Activated B cell treated with CpG ODN at 0.5 μM for 24 hours (primary cell): Measurements from ENCODE around the gene SPATA16. TPM values are rescaled to one million over a fixed set of nuclear protein-coding genes. Genes with fewer than 3 reads are reported as not detected.

Source experiments
- ATAC-seq: fragments of 200-7000 bp; cut with Tn5 transposase; one replicate; pipeline ENCODE4 v1.10.0; 2021; ENCODE audit warnings: low read depth, mild to moderate bottlenecking, moderate library complexity
- CTCF ChIA-PET: fragments of 350-600 bp; sonication (Branson Sonifier 250); formaldehyde crosslinking; loops from one replicate; lab custom pipeline; 2021; ENCODE audit warnings: antibody characterized with exemption; lab: Charles Lee
- POLR2A ChIA-PET: fragments of 350-600 bp; sonication (Branson Sonifier 250); formaldehyde crosslinking; loops from one replicate; lab custom pipeline; 2021; ENCODE audit warnings: antibody characterized with exemption; lab: Charles Lee
- DNase-seq: peaks from one replicate; pipeline ENCODE4 v3.0.0; 2022
- H3K27ac Mint-ChIP-seq: one replicate; pipeline ENCODE4 v1.8.0; 2020; ENCODE audit warnings: mixed read lengths
- H3K27me3 Mint-ChIP-seq: one replicate; pipeline ENCODE4 v1.8.0; 2021; ENCODE audit warnings: mixed read lengths
- H3K36me3 Mint-ChIP-seq: one replicate; pipeline ENCODE4 v1.8.0; 2021; ENCODE audit warnings: low read depth, mixed read lengths
- H3K4me1 Mint-ChIP-seq: one replicate; pipeline ENCODE4 v1.8.0; 2021; ENCODE audit warnings: mixed read lengths
- H3K4me3 Mint-ChIP-seq: one replicate; pipeline ENCODE4 v1.8.0; 2020; ENCODE audit warnings: mild to moderate bottlenecking, mixed read lengths
- H3K9me3 Mint-ChIP-seq: one replicate; pipeline ENCODE4 v1.8.0; 2020; ENCODE audit warnings: mixed read lengths
- intact Hi-C: fragments of 100-400 bp; cut with micrococcal nuclease; formaldehyde crosslinking; loops from one replicate; pipeline ENCODE4 v1.15.1; 2024
- total RNA-seq: library from RNA; stranded (reverse); gene quantifications from 2 replicates; pipeline ENCODE4 v1.2.3, GENCODE V29; 2022
- TF ChIP-seq, protein P1 (sequence below): fragments of 200-600 bp; IDR thresholded peaks from one replicate; pipeline ENCODE4 v1.8.0; 2022; ENCODE audit warnings: antibody characterized with exemption, mild to moderate bottlenecking

Gene SPATA16
- total RNA-seq, 1 donor from 2014 or later, result not detected

DNA sequence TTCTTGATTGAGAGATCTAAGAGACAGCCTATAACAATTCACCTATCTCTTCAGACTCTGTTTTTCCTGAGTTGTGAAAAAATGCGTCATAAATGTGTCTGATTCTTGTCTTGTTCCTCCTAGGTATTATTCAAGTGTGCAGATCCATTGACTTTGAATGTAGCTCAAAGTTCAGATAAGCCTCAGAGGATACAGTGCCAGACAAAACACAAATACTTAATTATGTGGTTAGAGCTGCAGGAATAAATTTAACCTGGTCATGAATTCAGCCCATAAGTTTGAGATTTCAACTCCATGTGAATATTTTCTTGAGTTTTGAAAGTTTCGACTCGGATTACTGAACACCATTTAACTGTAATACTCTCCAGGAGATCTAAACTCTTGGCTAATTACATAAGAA is 216.5 kb downstream of the SPATA16 start:
- POLR2A ChIA-PET, result no interaction called here

DNA sequence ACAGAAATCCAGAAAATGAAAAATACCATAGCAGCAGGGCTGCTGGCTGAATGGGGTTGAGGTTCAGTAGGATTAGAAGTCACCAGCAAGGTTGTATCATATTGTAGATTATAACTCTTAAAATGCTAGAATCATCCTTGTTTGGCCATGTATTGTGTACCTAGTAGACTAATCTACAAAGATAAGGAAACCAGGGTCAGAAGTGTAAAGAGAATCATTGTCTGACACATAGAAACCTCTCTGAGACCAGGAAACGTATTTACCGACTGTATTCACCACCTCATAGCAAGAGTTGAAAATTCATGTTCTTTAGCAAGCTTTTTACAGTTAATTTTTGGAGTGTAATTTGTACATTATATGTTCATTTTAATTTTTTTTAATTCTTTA is 221.7 kb downstream of the SPATA16 start:
- ChIA-PET POLR2A (no interaction called here), CTCF (no interaction called here)
- Mint-ChIP-seq H3K27me3 (no peaks in the 10 kb centered on the region), H3K9me3 (no peaks in the 10 kb centered on the region), H3K4me1 (no peaks in the 10 kb centered on the region), H3K36me3 (no peaks in the 10 kb centered on the region), H3K27ac (no peak overlapping the region), H3K4me3 (no peak overlapping the region)
- DNase-seq (no peak), ATAC-seq (no peak)
- TF ChIP-seq, protein P1, sequence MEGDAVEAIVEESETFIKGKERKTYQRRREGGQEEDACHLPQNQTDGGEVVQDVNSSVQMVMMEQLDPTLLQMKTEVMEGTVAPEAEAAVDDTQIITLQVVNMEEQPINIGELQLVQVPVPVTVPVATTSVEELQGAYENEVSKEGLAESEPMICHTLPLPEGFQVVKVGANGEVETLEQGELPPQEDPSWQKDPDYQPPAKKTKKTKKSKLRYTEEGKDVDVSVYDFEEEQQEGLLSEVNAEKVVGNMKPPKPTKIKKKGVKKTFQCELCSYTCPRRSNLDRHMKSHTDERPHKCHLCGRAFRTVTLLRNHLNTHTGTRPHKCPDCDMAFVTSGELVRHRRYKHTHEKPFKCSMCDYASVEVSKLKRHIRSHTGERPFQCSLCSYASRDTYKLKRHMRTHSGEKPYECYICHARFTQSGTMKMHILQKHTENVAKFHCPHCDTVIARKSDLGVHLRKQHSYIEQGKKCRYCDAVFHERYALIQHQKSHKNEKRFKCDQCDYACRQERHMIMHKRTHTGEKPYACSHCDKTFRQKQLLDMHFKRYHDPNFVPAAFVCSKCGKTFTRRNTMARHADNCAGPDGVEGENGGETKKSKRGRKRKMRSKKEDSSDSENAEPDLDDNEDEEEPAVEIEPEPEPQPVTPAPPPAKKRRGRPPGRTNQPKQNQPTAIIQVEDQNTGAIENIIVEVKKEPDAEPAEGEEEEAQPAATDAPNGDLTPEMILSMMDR, result no peak
- intact Hi-C loops, result no loop called here

More for the DNA sequence above, 216.5 kb downstream of the SPATA16 start:
- no peak for ATAC-seq
- no peak overlapping the region for H3K4me3 Mint-ChIP-seq
- no peak overlapping the region for H3K27ac Mint-ChIP-seq
- DNase-seq, result no peak
- TF ChIP-seq, protein P1, result no peak
- no peaks in the 10 kb centered on the region for H3K9me3 Mint-ChIP-seq
- no peaks in the 10 kb centered on the region for H3K36me3 Mint-ChIP-seq
- no peaks in the 10 kb centered on the region for H3K27me3 Mint-ChIP-seq
- CTCF ChIA-PET, result no interaction called here
- no peaks in the 10 kb centered on the region for H3K4me1 Mint-ChIP-seq
- intact Hi-C loops, result no loop called here

DNA sequence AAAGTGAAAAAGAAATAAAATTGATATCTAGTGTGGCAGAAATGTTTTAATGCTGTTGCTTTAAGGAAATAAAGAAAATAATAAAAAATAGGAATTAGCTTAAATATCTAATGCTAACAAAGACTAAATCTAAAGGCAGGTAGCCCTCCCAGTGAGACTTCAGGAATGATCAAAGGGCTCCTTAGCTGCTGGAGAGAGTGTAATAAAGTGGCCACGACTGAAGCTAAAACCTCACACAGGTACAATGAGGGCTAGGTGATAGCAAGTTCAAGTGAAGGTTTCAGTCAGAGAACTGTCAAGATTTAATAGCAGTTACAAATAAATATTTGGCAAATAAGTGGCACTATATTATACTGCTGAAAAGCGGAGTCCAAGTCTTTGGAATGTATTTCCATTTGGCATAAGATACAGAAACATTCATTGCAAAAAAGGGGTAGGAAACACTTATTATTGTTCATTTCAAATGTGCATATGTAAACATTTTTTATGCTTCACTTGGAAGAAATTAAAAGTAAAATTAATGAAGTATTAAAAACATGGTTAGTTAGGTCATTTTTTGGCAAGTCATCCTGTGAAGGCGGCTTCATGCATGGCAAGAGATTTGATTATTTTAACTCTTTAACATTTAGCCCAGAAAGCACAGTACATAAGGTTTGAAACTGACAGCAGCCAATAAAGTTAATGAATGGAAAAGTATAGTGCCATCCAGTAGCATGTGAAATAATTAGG is 222.3 kb downstream of the SPATA16 start:
- Mint-ChIP-seq H3K36me3 (no peaks in the 10 kb centered on the region), H3K27ac (no peak overlapping the region), H3K4me3 (no peak overlapping the region), H3K9me3 (no peaks in the 10 kb centered on the region), H3K4me1 (no peaks in the 10 kb centered on the region), H3K27me3 (no peaks in the 10 kb centered on the region)
- intact Hi-C loops, result no loop called here
- TF ChIP-seq, protein P1, result no peak
- POLR2A ChIA-PET, result no interaction called here
- ATAC-seq, result no peak
- CTCF ChIA-PET, result no interaction called here
- DNase-seq, result no peak

DNA sequence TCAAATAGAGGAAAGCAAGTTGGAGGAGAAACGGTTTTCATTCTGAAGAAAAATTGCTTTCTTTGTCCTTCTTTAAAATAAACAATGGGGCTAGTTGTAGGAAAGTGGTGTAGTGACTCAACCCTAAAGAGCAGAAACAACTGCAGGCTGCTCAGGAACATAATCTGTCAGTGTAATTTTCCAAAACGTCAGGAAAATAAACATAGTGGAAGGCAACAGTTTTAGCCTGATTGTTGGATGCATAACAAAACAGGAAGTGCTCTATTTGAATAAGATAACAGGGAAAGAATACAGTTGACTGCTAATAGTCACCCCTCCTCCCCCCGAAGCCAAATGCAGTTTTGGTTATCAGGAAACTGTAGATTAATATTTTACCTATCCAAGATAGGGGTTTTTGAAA is 222.9 kb downstream of the SPATA16 start:
- H3K27me3 Mint-ChIP-seq, result no peaks in the 10 kb centered on the region
- no peaks in the 10 kb centered on the region for H3K4me1 Mint-ChIP-seq
- DNase-seq (no peak), ATAC-seq (no peak)
- H3K9me3 Mint-ChIP-seq, result no peaks in the 10 kb centered on the region
- ChIA-PET CTCF (no interaction called here), POLR2A (no interaction called here)
- no peaks in the 10 kb centered on the region for H3K36me3 Mint-ChIP-seq
- no peak overlapping the region for H3K4me3 Mint-ChIP-seq
- no peak overlapping the region for H3K27ac Mint-ChIP-seq
- TF ChIP-seq, protein P1, result no peak
- intact Hi-C loops, result no loop called here

DNA sequence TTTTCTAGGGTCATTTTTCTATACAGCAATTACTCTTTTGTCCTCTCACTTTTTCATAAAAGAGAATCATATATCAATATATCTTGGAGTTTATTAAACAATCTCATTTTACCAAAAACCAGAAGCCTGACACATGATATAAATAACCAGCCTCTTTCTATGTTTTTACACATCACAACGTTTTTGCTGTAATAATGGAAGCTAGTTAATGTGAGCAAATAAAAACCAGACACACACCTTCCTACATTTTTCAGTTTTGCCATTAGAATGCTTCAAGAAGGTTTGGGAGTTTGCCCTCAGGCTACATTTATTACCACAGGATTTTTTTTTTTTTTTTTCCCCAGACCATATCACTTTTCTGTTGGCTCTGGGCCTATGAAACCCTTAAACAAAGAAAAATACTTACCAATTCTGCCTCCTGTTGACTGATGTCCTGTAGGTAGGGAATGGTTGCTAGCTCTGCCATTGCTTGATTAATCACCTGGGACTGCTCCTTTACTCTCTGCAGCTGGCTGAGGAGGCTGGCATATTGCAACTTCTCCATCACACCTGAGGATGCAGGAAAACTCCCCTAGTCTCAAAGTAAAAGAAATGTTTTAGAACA is 225.0 kb downstream of the SPATA16 start:
- Mint-ChIP-seq H3K4me3 (no peak overlapping the region), H3K27me3 (no peaks in the 10 kb centered on the region), H3K36me3 (no peaks in the 10 kb centered on the region), H3K9me3 (no peaks in the 10 kb centered on the region), H3K4me1 (no peaks in the 10 kb centered on the region), H3K27ac (no peak overlapping the region)
- CTCF ChIA-PET, result no interaction called here
- no peak for DNase-seq
- ATAC-seq, result no peak
- TF ChIP-seq, protein P1, result no peak
- POLR2A ChIA-PET, result no interaction called here
- intact Hi-C loops, result no loop called here
